Liver (tissue), 9 donors: Measurements from ENCODE around the gene SAMD4A. TPM values are rescaled to one million over a fixed set of nuclear protein-coding genes. Genes with fewer than 3 reads are reported as not detected.

Experiments
- DNase-seq: peaks from one replicate; pipeline ENCODE4 v3.0.0-alpha.2; 2017; ENCODE audit warnings: low spot score
- H3K27ac ChIP-seq, 2 donors: one replicate each; pipeline ENCODE4 v1.7.0; 2013; ENCODE audit warnings: inconsistent platforms in 2 of 2, low read length in 2 of 2, control low read depth in 1 of 2, low read depth in 1 of 2, mild to moderate bottlenecking in 1 of 2
- H3K27me3 ChIP-seq, 4 donors: one replicate each; pipeline versions ENCODE4 v1.6.1 to v1.7.0; 2013; ENCODE audit warnings: low read length in 3 of 4, inconsistent platforms in 1 of 4, mild to moderate bottlenecking in 1 of 4, moderate library complexity in 1 of 4; ENCODE audit not compliant: control insufficient read depth in 4 of 4, insufficient read depth in 4 of 4
- H3K36me3 ChIP-seq, 4 donors: one replicate each; pipeline versions ENCODE4 v1.6.1 to v1.7.0; 2013; ENCODE audit warnings: low read length in 3 of 4, mild to moderate bottlenecking in 3 of 4, low read depth in 1 of 4, moderate library complexity in 1 of 4; ENCODE audit not compliant: control insufficient read depth in 4 of 4, insufficient read depth in 3 of 4
- H3K4me1 ChIP-seq, 4 donors: one replicate each; pipeline versions ENCODE4 v1.6.1 to v1.7.0; 2013; ENCODE audit warnings: low read length in 3 of 4, mild to moderate bottlenecking in 3 of 4, moderate library complexity in 1 of 4; ENCODE audit not compliant: control insufficient read depth in 4 of 4, insufficient read depth in 4 of 4
- H3K4me3 ChIP-seq, 3 donors: one replicate each; pipeline versions ENCODE4 v1.6.1 to v1.7.0; 2013; ENCODE audit warnings: low read length in 3 of 3, control low read depth in 1 of 3, low read depth in 1 of 3, mild to moderate bottlenecking in 1 of 3
- H3K9ac ChIP-seq, 2 donors: one replicate each; pipeline ENCODE4 v1.7.0; 2013; ENCODE audit warnings: low read length in 2 of 2, mild to moderate bottlenecking in 2 of 2, moderate library complexity in 2 of 2, control low read depth in 1 of 2, low read depth in 1 of 2
- H3K9me3 ChIP-seq, 4 donors: one replicate each; pipeline versions ENCODE4 v1.6.1 to v1.7.0; 2013; ENCODE audit warnings: low read length in 3 of 4; ENCODE audit not compliant: control insufficient read depth in 4 of 4
- ATF3 ChIP-seq: IDR thresholded peaks from 2 replicates; pipeline ENCODE4 v1.6.1; 2016; ENCODE audit warnings: antibody characterized with exemption
- CTCF ChIP-seq: fragments of 150-350 bp; IDR thresholded peaks from 2 replicates; pipeline ENCODE4 v1.5.1; 2017; ENCODE audit warnings: improper control_type of control experiment, low read depth, low read length; ENCODE audit not compliant: missing input control
- EGR1 ChIP-seq, 2 donors: IDR thresholded peaks; 2 replicates each; pipeline ENCODE4 v1.6.1; 2016 to 2018; ENCODE audit warnings: antibody characterized with exemption in 2 of 2, low read depth in 2 of 2
- FOXA1 ChIP-seq: IDR thresholded peaks from 2 replicates; pipeline ENCODE4 v1.6.1; 2016; ENCODE audit warnings: antibody characterized with exemption
- FOXA2 ChIP-seq: IDR thresholded peaks from 2 replicates; pipeline ENCODE4 v1.6.1; 2016; ENCODE audit warnings: antibody characterized with exemption
- GABPA ChIP-seq, 2 donors: IDR thresholded peaks in 1 of 2; conservative IDR thresholded peaks in 1 of 2; 2 replicates each; pipeline ENCODE4 v1.6.1; 2016; ENCODE audit warnings: antibody characterized with exemption in 2 of 2, mild to moderate bottlenecking in 1 of 2, moderate library complexity in 1 of 2
- HNF4A ChIP-seq, 2 donors: conservative IDR thresholded peaks; 2 replicates each; pipeline ENCODE4 v1.6.1; 2016; ENCODE audit warnings: antibody characterized with exemption in 2 of 2, mild to moderate bottlenecking in 2 of 2
- HNF4G ChIP-seq: IDR thresholded peaks from 2 replicates; pipeline ENCODE4 v1.6.1; 2016; ENCODE audit warnings: antibody characterized with exemption
- JUND ChIP-seq, 2 donors: IDR thresholded peaks; 2 replicates each; pipeline ENCODE4 v1.6.1; 2016; ENCODE audit warnings: antibody characterized with exemption in 2 of 2
- MAX ChIP-seq: IDR thresholded peaks from 2 replicates; pipeline ENCODE4 v1.6.1; 2016; ENCODE audit warnings: antibody characterized with exemption
- NR2F2 ChIP-seq: IDR thresholded peaks from 2 replicates; pipeline ENCODE4 v1.6.1; 2016; ENCODE audit warnings: antibody characterized with exemption
- RAD21 ChIP-seq, 2 donors: IDR thresholded peaks; 2 replicates each; pipeline ENCODE4 v1.6.1; 2016; ENCODE audit warnings: antibody characterized with exemption in 2 of 2, mild to moderate bottlenecking in 2 of 2
- REST ChIP-seq: IDR thresholded peaks from 2 replicates; pipeline ENCODE4 v1.6.1; 2016; ENCODE audit warnings: antibody characterized with exemption, mild to moderate bottlenecking
- RXRA ChIP-seq, 2 donors: IDR thresholded peaks; 2 replicates each; pipeline ENCODE4 v1.6.1; 2017 to 2018; ENCODE audit warnings: antibody characterized with exemption in 2 of 2, mild to moderate bottlenecking in 1 of 2
- TAF1 ChIP-seq: conservative IDR thresholded peaks from 2 replicates; pipeline ENCODE4 v1.6.1; 2016; ENCODE audit warnings: antibody characterized with exemption, mild to moderate bottlenecking
- YY1 ChIP-seq: IDR thresholded peaks from 2 replicates; pipeline ENCODE4 v1.6.1; 2016; ENCODE audit warnings: antibody characterized with exemption, mild to moderate bottlenecking
- ZBTB33 ChIP-seq: IDR thresholded peaks from 2 replicates; pipeline ENCODE4 v1.6.1; 2016; ENCODE audit warnings: antibody characterized with exemption
- WGBS: extraction: QIAGEN DNeasy Blood & Tissue Kit; methylation state at CpG from one replicate; pipeline ENCODE4 v1.1.7; 2013; 5-methylcytosine and 5-hydroxymethylcytosine counted together
- polyA plus RNA-seq, 2 donors: library from polyadenylated mRNA; stranded (reverse) in 1 of 2; unstranded in 1 of 2; fragments of 200-250 nt in 1 of 2; fragments of >200 nt in 1 of 2; fragmentation: Nextera tagmentation in 1 of 2; extraction: Ambion mirVana in 1 of 2; gene quantifications; one replicate each; pipeline versions ENCODE4 v1.2.1 to v1.2.3, GENCODE V29; 2013 to 2015
- total RNA-seq, 2 donors: library from RNA; depleted of rRNA; stranded (reverse); fragments of >200 nt; gene quantifications; one replicate each; pipeline ENCODE4 v1.2.3, GENCODE V29; 2014
- donor health status: healthy.
- donor health status: healthy.
- donor health status: healthy.
- donor health status: healthy.
- donor health status: healthy.

The SAMD4A gene
- total and polyA plus RNA-seq, 4 donors, result 4.3 to 17.8 (median 8.1) TPM

- Histone ChIP-seq H3K36me3 (no peaks in the 10 kb centered on the region), H3K4me1 (peaks cover 0 to 22% (median 17%) of the 10 kb centered on the region in 4 donors), H3K4me3 (no peak overlapping the region), H3K9me3 (peaks cover 0 to 5% (median under 1%) of the 10 kb centered on the region in 4 donors), H3K27me3 (no peaks in the 10 kb centered on the region), H3K27ac (peak overlapping the region in 1 of 2 donors; percentile 57), H3K9ac (no peak overlapping the region)
- DNase-seq, result no peak
- TF ChIP-seq HNF4G (no peak), REST (no peak), FOXA1 (no peak), CTCF (no peak), NR2F2 (no peak), YY1 (no peak), GABPA (IDR thresholded peaks at IDR 0.05 in 1 of 2, conservative IDR thresholded peaks at IDR 0.05 in 1 of 2) (no peak), ZBTB33 (no peak), FOXA2 (no peak), HNF4A (conservative IDR thresholded peaks at IDR 0.05) (no peak), JUND (IDR thresholded peaks at IDR 0.05) (no peak), RXRA (IDR thresholded peaks at IDR 0.05) (no peak)
- 72% methylated on average over 5 of the region's 5 CpGs for WGBS
These were observed 3.9 kb downstream of the SAMD4A start for GRCh38 chr14:54570631-54571415.

- Histone ChIP-seq H3K4me3 (no peak overlapping the region), H3K27me3 (no peaks in the 10 kb centered on the region), H3K4me1 (peaks cover 0 to 22% (median 17%) of the 10 kb centered on the region in 4 donors), H3K36me3 (no peaks in the 10 kb centered on the region), H3K9me3 (peaks cover 0 to 5% (median under 1%) of the 10 kb centered on the region in 4 donors), H3K27ac (no peak overlapping the region), H3K9ac (no peak overlapping the region)
- TF ChIP-seq TAF1, result no peak
- TF ChIP-seq GABPA (IDR thresholded peaks at IDR 0.05 in 1 of 2, conservative IDR thresholded peaks at IDR 0.05 in 1 of 2), result no peak
- peak; percentile 53 for TF ChIP-seq CTCF
- no peak for TF ChIP-seq FOXA2
- no peak for TF ChIP-seq FOXA1
- no peak for TF ChIP-seq YY1
- no peak for TF ChIP-seq MAX
- peak; percentile 76 to 78 for TF ChIP-seq RAD21 (IDR thresholded peaks at IDR 0.05)
- TF ChIP-seq ATF3, result no peak
- no peak for TF ChIP-seq EGR1 (IDR thresholded peaks at IDR 0.05; ENCODE audit: low read depth in 2 of 2)
- no peak for TF ChIP-seq NR2F2
- 95% methylated on average over 2 of the region's 2 CpGs for WGBS
- DNase-seq, result no peak
These were observed 5.4 kb downstream of the SAMD4A start for GRCh38 chr14:54572316-54572715.
